GM21528 (cell line): ENCODE results near the gene COMMD1.
A peak's percentile ranks its signal among the peaks of the same experiment; 100 is the strongest.

Experiments
- ATAC-seq: cut with Tn5 transposase; IDR thresholded peaks from one replicate; pipeline ENCODE4 v1.9.1; 2021; ENCODE audit warnings: mild to moderate bottlenecking, moderate library complexity; ENCODE audit not compliant: unreplicated experiment, low FRiP score

COMMD1 gene

GRCh38 chr2:62056341-62056740 is 150.9 kb downstream of the COMMD1 start:
- ATAC-seq = no peak

- no peak for ATAC-seq
These were observed 159.8 kb downstream of the COMMD1 start for GRCh38 chr2:62065243-62065642.

GRCh38 chr2:62071126-62071598 is 165.7 kb downstream of the COMMD1 start:
- no peak for ATAC-seq

- no peak for ATAC-seq
These were observed 166.5 kb downstream of the COMMD1 start for GRCh38 chr2:62071760-62072680.

- no peak for ATAC-seq
These were observed 168.8 kb downstream of the COMMD1 start for GRCh38 chr2:62074233-62074632.

GRCh38 chr2:62076980-62077638 is 171.6 kb downstream of the COMMD1 start:
- ATAC-seq = no peak

GRCh38 chr2:62084801-62085200 is 179.3 kb downstream of the COMMD1 start:
- no peak for ATAC-seq

- ATAC-seq = no peak
These were observed 184.2 kb downstream of the COMMD1 start for GRCh38 chr2:62089658-62090057.

- ATAC-seq = no peak
These were observed 186.0 kb downstream of the COMMD1 start for GRCh38 chr2:62091471-62091870.

- no peak for ATAC-seq
These were observed 193.6 kb downstream of the COMMD1 start for GRCh38 chr2:62099050-62099449.

- ATAC-seq = peak; percentile 92
These were observed 194.2 kb downstream of the COMMD1 start for GRCh38 chr2:62099523-62100175.

GRCh38 chr2:62101886-62102285 is 196.4 kb downstream of the COMMD1 start:
- ATAC-seq = no peak

GRCh38 chr2:62102402-62102920 is 197.0 kb downstream of the COMMD1 start:
- ATAC-seq = no peak

GRCh38 chr2:62109554-62109953 is 204.1 kb downstream of the COMMD1 start:
- no peak for ATAC-seq

GRCh38 chr2:62110415-62111025 is 205.0 kb downstream of the COMMD1 start:
- ATAC-seq = no peak

GRCh38 chr2:62112179-62112578 is 206.7 kb downstream of the COMMD1 start:
- no peak for ATAC-seq

- ATAC-seq = no peak
These were observed 209.1 kb downstream of the COMMD1 start for GRCh38 chr2:62114564-62114963.

GRCh38 chr2:62116983-62117382 is 211.5 kb downstream of the COMMD1 start:
- ATAC-seq = no peak

GRCh38 chr2:62118160-62118559 is 212.7 kb downstream of the COMMD1 start:
- no peak for ATAC-seq

GRCh38 chr2:62119311-62119974 is 214.0 kb downstream of the COMMD1 start:
- ATAC-seq = no peak
